ENCODE measurements around the gene RBM4.

- no peak for TF ChIP-seq POLR2A (IDR thresholded peaks at IDR 0.05)
- TF ChIP-seq CTCF (IDR thresholded peaks at IDR 0.05) = no peak
Measured at GRCh38 chr11:66603072-66603471, 35.4 kb upstream of the RBM4 start.
